Measurements from ENCODE around the gene ANO9.

GRCh38 chr11:444396-445144, 2.8 kb upstream of the ANO9 start:
- TF ChIP-seq CTCF (IDR thresholded peaks at IDR 0.05), result no peak
- TF ChIP-seq POLR2A (IDR thresholded peaks at IDR 0.05), result no peak

Measured in heart left ventricle (tissue), 13 donors.